NCI-H345 treated with DMSO at 0.1 percent for 48 hours (cell line): ENCODE results near the gene CIDEB.

ENCODE experiments used
- DNase-seq: peaks from one replicate; lab custom pipeline; 2025; ENCODE audit not compliant: unreplicated experiment; lab: John Stamatoyannopoulos, UW

Gene CIDEB

DNA sequence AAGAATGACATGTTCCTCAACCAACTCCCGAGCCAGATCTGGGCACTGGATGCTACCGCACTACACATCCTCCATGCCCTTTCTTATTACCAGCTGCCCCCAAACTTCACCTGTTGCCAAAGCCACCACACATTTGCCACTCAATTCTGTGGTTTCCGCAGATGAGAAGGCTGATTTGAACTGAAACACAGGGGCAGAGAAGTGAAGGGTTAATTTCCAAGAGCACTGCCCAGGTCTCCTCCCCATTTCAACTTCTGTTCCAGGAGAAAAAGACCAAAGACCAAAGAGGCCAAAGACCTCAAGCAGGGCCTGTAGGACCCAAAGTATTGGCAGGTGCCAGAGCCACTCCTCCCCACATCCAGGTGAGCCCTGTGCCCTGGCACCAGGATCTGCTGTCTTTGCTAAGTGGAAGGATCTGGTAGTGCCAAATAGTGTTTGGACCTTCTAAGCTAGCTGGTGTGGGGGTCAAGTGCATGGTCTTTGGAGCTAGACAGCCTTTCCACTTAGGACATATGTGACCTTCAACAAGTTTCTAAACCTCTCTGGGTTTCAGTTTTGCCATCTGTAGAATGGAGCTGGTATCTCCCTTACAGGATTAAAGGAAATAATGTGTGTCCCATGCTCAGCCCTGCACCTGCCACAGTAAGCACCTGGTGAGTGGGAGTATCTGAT lies 16.2 kb downstream of the CIDEB start:
- DNase-seq = no peak

DNA sequence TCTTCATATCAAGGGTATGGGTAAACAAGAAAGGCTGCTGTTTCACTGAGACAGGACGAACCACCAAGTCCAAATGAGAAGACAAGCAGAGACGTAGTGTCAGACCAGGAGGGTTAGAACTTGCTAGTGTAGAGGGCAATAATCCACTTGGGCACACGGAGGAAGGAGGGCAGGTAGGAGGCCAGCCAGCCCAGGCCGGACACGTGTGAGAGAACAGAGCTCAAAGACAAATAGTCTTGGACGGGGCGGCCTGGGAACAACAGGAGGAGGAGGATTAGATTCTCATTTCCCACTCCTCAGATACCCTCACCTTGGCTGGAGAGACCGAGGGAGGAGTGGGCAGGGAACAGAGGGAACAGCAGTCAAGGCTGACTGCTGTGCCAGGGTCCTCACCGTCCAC lies 17.0 kb downstream of the CIDEB start:
- DNase-seq = no peak

DNA sequence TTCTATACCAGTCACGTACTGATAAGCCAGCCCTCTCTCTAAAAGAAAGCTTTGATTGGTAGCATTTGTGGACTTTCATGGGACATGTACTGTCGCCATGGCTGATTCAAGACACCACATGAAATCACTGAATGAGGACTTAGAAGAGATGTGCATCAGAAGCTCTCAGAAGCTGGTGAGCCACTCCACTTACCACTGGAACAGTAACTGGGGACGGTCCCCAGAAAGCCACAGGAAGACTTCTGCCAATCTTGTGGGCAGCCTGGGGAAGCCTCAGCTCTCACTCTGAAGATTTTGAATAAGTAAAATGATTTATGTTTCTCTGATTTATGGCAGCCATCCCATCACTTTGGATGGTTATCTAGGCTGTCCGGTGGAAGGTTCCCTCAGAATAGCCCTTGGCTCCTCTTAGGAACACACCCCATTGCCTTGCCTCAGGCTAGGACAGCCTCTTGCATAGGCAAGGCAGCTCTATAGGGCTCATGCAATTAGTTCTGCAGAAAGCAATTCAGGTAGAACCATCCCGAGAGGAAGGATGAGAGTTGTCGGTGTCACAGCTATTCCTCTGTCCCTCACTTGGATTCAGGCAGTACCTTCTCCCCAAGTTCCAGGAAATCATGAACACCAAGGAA lies 18.0 kb downstream of the CIDEB start:
- no peak for DNase-seq

DNA sequence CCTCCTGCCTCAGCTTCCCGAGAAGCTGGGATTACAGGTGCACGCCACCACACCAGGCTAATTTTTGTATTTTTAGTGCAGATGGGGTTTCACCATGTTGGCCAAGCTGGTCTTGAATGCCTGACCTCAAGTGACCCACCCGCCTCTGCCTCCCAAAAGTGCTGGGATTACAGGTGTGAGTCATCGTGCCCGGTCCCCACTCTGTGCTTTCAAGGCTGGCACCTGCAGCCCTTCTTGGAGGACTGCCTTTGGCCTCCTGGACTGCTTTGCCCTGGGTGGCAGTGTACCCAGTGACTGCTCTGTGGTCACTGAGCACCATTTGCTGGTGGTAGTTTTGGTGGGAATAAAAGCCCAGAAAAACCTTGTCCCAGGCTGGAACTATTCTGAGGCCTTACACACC lies 20.8 kb downstream of the CIDEB start:
- no peak for DNase-seq

DNA sequence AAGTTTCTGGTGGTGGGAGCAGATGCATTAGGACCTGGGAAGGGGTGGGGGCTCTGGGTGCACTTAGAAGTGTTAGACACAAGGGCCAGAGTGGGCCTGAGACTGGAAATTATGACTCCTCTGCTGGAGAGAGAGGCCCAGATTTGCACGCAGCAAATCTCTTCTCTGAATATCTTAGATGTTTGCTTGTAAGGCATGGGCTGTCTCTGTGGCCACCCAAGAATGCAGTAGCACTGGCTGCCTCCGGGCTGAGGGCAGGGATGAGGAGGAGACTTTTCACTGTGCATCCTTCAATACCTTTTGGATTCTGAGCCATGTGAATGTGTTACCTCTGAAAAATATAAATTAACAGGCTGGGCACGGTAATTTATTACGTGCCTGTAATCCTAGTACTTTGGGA lies 22.4 kb downstream of the CIDEB start:
- no peak for DNase-seq

DNA sequence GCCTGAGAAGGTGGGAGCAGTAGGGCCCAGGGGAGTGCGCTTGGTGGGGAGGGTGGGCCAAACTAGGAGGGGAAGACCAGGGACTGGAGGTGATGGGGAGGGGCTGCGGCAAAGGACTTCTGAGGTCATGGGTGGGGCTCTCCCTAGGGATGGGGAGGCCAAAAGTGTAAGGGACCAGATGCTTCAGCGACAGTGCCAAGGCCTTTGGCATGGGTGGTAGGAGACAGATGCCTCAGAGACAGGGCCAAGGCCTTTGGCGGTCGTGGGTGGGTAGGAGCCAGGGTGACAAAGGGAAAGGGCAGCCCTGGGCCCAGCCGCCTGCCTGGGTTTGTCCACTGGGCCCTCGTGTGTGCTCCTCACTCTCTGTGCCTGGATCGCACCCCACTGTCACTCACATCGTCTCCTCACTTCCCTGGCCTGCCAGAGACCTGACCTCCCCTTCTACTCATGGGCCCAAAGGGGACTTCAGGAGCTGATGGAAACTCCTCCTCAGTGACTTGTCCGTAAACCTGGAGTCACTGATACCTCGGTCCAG lies 23.2 kb downstream of the CIDEB start:
- DNase-seq = no peak

DNA sequence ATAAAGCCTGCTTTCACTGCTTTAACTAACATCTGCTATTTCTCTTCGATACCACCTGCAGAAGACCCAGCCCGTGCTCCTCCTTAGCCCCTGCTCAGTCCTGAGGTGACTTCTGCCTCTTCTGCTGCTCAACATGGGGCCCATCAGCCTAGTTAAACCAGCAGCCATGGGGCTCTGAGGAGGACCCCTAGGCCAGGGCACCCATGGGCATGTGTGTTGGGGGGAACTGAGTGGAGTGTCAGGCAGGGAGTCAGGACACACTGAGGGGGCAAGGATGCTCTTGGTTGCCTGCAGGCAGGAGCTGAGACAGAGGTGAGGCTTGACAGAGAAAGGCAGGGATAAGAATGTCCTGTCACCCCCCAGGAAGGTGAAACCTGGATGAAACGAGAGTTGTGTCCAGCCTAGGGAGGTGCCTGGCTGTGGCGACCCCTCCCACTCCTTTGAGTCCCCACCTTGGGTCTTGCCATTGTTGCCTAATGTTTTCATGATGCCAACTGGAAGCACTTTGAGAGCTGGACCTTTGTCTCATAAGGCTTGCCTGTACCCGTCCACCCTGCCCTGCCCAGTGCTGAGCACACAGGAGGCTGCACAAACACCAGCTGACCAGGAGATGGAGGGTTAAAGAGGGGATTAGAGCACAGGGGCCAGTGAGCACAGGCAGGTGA lies 23.8 kb downstream of the CIDEB start:
- no peak for DNase-seq

DNA sequence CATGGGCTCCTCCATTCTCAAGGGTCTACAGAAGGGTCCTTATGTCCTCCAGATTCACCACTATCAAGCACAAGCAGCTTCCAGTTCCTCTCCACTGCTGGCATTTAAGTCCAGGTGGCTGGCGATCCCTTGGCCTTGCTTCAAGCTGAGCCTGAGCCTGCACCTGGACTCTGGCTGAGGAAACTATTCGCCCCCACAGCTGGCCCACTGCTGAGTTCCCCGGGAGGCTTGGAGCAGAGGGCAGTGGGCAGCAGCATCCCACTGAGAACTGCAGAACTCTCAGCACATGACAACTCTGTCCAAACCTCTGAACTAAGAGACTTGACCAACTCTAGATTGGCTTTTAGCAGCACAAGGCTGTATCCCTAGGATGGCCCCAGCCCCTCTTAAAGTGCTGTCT lies 25.0 kb downstream of the CIDEB start:
- no peak for DNase-seq

DNA sequence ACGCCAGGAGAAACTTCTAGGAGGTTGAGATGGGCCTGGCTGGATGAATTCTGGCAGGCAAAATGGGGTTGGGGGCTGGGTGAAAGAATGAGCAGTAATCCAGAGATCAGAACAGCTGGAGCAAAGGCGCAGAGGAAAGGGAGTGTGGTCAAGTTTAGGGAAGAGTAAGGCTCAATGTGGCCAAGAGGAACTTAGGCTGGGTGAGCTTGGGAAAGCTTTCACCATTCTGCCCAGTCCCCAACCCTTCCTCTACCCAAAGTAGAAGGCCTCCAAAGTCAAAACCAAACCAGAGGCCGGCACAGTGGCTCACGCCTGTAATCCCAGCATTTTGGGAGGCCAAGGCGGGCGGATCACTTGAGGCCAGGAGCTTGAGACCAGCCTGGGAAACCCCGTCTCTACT lies 26.1 kb downstream of the CIDEB start:
- DNase-seq = no peak

DNA sequence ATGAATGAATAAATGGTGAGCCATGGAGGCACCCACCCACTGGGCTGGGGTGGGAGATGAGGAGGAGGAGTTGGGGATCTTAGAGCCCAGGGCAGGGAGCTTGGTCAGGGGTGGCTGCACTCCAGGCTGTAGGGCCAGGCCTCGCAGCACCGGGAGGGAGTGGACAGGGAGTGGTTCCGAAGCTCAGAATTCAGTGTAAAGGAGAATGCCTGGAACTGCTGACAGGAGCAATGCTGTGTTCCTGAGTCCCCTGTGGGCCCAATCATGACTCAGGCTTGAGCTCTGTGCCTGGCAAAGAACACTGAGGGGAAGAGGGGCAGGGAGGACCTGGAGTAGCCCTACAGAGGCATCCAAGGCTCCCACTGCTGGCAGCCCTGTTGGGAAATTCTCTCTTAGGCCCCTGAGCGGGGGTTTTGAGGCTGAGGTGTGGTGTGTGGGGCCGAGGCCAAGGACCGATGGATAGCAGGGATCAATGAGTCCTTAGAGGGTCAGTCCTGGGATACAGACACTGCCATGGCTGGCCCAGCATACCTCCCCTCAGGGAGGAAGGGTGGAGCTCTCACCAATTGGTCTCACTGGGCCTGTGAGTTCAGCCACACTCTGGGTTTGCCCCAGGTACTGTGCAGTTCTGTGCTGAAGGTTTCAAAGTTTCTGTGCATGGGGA lies 26.8 kb downstream of the CIDEB start:
- no peak for DNase-seq

DNA sequence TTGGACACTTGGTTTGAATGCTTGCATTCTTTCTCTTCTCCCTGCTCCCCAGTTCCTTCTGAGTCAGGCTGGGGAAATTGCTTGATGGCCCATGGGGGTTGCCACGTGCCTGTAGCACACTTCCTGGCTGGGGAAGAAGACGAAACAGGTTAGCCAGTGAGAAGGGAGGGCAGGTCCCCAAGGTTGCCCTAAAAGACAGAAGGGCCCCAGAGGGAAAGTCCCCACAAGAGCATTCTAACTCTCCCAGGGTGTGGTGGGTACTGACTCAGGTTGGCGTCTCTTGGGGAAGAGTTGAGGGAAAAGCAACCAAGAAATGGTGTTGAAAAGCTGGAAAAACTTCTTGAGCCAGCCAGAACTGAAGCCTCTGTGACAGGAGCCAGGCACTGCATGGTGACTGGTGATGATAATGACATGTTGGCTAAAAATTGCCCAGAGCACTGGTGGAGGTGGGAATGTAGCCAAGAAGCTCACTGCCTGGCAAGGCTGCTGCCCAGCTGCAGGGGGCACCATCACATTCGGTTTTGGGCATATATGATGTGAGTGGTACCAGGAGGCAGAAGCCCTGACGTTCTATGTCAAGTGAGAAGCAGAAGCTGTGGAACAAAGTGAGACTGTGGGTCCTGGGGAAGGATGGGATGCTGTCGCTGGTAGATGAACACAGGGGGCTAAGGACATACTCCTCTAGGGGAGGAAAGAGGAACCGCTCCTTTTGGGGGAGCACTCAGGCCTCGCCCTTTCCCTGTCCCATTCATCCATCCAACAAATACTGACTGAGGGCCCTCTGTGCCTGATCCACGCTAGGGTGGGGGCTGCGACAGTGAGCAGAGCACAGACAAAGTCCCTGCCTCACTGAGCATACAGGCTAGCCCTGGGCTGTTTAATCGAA lies 28.2 kb downstream of the CIDEB start:
- DNase-seq = no peak

DNA sequence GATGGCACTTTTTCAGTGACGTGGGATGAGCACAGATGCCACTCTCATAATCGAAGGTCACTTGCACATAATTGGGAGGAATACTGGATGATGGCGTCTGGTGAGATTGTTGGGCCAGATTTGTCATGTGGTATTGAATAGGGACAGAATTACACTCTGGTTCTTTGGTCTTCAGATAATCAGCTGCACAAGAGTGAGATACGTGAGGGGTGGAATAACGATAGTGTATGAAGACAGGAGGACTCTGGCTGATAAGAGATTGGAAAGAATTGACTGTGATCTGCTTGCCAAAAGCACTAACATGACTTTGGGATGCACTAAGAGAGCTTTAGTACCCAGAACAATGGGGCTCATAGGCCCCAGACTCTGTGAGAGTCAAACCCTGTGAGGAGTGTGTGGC lies 29.4 kb downstream of the CIDEB start:
- DNase-seq = no peak

DNA sequence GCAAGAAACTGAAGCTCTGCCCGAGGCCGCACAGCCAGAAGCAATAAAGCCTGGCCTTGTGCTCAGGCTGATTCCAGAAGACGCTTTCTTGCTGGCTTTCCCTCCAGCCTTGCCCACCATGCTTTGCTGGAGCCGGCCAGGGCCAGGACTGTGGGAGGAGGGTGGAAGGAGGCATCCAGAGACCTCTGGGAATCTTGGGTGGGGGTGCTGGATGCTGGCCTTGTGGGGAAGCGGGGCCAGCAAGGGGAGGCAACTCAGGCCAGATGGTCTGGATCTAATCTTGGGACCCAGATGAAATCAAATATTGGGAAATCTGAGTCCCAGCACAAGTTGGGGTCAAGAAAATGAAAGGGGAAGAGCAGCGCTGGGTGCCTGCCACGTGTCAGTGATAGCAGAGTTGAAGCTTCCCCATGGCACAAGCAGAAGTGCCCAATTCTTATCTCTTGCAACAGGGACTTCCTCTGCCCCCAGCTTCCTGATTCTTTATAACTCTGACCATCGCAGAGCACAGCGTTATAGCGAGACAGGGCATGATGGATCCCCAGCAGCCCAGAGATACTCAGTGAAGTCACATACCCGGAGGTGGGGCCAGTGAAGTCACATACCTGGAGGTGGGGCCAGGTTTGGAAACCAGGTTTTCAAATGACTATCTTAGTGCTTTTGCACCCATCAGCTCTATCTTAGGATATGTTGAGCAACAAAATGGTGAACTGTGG lies 30.0 kb downstream of the CIDEB start:
- DNase-seq = no peak

DNA sequence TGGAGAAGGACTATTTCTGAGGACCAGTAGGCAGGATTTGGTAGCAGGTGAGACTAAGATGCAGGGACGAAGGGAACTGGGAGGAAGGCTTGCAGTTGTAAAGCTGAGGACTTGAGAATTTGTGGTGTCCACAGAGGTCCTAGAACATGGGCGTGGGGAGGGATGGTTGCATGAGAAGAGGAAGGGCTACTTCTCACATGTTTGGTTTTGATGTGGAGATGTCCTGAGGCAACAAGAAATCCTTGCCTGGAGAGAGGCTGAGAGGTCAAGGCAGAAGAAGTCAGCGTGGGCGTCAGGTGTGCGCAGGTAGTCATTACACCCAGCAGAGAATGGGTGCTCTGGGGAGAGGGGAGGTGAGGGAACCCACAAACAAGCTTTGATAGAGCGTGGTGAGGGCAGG lies 30.7 kb downstream of the CIDEB start:
- DNase-seq = no peak

DNA sequence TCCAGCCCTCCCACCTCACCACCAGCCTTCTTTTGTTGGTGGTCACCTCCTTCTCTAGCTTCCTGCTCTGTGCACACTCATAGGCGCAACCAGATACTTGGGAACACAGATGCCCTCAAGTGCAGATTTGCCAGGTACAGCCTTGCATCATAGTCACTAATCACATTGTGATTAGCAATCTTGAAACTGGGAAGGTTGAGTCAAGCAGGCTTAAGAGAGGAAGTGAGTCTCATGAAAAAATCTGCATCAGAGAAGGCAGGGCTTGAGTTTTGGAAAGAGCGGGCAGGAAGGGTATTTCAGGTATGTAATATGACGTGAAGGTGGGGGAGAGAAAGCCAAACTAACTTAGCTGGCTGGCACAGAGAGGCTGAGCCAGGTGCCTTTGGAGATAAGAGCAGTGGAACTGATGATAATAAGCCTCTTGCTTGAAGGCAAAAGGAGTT lies 33.7 kb downstream of the CIDEB start:
- no peak for DNase-seq

DNA sequence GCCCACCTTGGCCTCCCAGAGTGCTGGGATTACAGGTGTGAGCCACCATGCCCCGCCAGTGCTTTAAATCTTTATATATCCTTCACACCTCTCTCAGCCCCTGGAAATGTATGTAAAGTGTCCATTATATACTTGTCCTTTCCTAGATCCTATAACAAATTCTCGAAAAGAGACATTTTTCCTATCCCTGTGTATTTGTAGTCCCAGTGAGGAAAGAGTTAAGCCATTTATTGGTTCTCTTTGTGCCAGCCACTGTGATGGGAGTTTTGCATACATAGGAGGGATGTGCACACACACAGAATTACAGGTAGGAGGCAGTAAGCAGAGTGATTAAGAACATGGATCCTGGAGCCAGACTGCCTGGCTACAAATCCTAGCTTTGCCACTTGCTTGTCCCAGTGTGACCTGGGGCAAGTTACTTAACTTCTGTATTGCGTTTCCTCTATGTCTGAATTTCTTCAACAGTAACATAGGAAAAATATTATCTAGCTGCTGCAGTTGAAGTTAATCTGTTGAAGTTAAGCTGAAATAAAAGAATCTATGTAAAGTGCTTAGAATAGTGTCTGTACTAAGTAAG lies 34.3 kb downstream of the CIDEB start:
- DNase-seq = no peak

DNA sequence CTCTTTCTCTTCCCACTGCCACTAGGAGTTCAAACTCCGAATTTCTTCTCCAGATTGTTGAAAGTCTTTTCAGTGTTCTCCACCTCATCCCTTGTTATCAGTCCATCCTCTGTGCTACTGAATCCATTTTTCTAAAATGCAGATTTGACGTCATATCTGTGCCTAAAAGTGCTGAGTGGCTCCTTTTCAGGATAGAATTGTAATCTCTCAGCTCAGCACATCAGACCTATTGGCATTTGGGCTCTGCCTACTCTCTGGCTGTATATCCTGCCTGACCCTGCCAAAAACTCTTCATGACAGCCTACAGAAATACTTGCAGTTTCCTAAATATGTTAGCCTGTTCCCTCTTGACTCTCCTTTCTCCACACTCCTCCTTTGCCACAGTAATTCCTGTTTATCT lies 35.3 kb downstream of the CIDEB start:
- DNase-seq = no peak

DNA sequence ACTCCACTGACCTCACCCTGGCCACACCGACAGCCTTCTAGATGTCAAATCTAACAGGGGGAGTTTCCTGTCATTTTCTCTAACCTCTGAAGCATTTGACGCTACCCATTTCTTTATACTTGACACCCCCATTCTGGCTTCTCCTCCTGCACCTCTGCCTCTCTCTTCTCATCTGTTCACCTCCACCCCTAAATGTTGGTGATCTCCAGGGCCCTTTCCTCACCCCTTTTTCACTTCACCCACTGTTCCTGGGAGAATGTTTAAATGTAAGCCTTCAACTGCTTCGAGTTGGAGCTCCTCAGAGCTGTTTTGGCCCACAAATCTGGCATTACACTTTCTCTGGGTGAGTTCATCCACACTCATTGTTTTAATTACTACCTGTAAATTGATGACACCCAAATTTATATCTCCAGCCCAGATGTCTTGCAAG lies 35.9 kb downstream of the CIDEB start:
- no peak for DNase-seq

DNA sequence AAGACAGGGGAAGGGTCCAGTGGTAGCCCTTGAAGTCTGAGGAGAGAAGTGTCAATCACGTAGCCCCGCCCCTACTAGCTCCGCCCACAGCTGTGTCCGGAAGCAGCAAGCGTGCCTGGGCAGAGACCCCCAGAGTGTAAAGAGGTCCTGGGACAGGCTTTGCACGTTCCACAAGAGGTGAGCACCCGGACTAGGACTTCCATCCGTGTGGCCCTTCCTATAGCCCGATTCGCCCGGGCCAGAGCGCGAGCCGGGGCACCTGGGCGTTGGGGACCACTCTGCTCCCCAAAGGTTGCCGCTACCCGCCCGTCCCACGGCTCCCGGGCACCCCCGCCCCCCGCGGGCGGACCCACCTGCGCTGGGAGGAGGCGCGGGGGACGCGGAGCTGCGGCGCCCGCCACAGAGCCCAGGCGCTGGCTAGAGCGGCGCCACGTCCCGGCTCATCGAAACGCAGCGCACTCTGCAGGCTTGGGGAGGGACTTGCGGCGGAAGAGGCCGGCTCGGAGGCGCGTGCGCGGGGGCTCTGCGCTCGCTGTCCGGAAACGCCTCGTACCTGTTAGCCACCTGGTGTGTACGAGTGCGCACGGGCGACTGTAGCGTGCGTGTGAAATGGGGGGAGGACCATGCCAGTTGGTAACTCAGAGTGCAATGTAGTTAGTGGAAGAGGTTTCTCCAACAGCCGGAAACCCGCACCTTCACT lies 36.5 kb downstream of the CIDEB start, which contains the start of gene RABGGTA:
Gene RABGGTA (minus strand): TSS at position 464 of the 700 bp plus-strand sequence. CDS start 482 bp downstream, outside the sequence.
- DNase-seq = peak; percentile 91
